Stomach smooth muscle (tissue), 2 donors: ENCODE results near the gene SORCS3.

Source experiments
- H3K27ac ChIP-seq: one replicate; pipeline ENCODE4 v1.7.0; 2013; ENCODE audit warnings: mild to moderate bottlenecking, low read length, inconsistent platforms
- H3K27me3 ChIP-seq, 2 donors: one replicate each; pipeline ENCODE4 v1.7.0; 2013; ENCODE audit warnings: low read length in 2 of 2; ENCODE audit not compliant: insufficient read depth in 2 of 2, control insufficient read depth in 1 of 2
- H3K36me3 ChIP-seq, 2 donors: one replicate each; pipeline ENCODE4 v1.7.0; 2013; ENCODE audit warnings: low read length in 2 of 2; ENCODE audit not compliant: control insufficient read depth in 2 of 2, insufficient read depth in 2 of 2
- H3K4me1 ChIP-seq: one replicate; pipeline ENCODE4 v1.7.0; 2013; ENCODE audit warnings: low read length; ENCODE audit not compliant: control insufficient read depth, insufficient read depth
- H3K4me3 ChIP-seq, 2 donors: one replicate each; pipeline ENCODE4 v1.7.0; 2013; ENCODE audit warnings: low read length in 2 of 2
- H3K9ac ChIP-seq, 2 donors: one replicate each; pipeline ENCODE4 v1.7.0; 2013; ENCODE audit warnings: low read length in 2 of 2, mild to moderate bottlenecking in 1 of 2
- H3K9me3 ChIP-seq, 2 donors: one replicate each; pipeline ENCODE4 v1.7.0; 2013; ENCODE audit warnings: low read length in 2 of 2; ENCODE audit not compliant: control insufficient read depth in 2 of 2
- donor health status: healthy.
- donor health status: Pancreatic carcinoma.

Gene SORCS3

GRCh38 chr10:104641187-104641936 is at the start of gene SORCS3:
Gene SORCS3 (plus strand): TSS chr10:104641290.
- no peaks in the 10 kb centered on the region for H3K36me3 ChIP-seq
- H3K27me3 ChIP-seq, result peaks cover 27 to 34% of the 10 kb centered on the region in 2 donors
- H3K9me3 ChIP-seq, result no peaks in the 10 kb centered on the region
- H3K9ac ChIP-seq, result no peak within 1 kb of the TSS
- H3K4me3 ChIP-seq, result peak within 1 kb of the TSS; percentile 46 to 55
- peaks cover 11% of the 10 kb centered on the region for H3K4me1 ChIP-seq
- H3K27ac ChIP-seq, result no peak within 1 kb of the TSS

DNA sequence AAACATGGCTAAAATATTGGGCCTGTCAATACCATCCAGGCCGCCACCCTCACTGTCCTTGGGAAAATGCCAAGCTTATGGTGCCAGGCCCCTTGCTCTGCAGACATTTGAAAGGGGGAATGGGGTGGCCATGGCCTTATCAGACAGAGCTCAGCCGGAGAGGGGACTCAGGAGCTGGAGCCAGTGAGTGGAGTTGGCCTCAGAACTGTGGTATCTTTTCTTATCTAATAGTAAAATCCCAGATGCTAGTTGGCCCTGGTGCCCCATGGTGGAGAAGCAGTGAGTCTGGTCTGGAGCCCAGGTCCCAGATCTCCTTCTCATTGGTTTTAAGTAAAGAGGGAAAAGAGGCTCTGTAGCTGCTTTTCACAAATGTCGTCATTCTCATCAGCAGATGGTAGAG is 49.6 kb upstream of the SORCS3 start:
- no peak overlapping the region for H3K9ac ChIP-seq
- H3K36me3 ChIP-seq, result no peaks in the 10 kb centered on the region
- H3K4me3 ChIP-seq, result no peak overlapping the region
- H3K9me3 ChIP-seq, result no peaks in the 10 kb centered on the region
- H3K4me1 ChIP-seq, result no peaks in the 10 kb centered on the region
- H3K27me3 ChIP-seq, result peaks cover 0 to 5% of the 10 kb centered on the region in 2 donors
- H3K27ac ChIP-seq, result no peak overlapping the region

GRCh38 chr10:104601166-104601565 is 39.9 kb upstream of the SORCS3 start:
- Histone ChIP-seq H3K36me3 (no peaks in the 10 kb centered on the region), H3K27me3 (no peaks in the 10 kb centered on the region), H3K9ac (no peak overlapping the region), H3K27ac (no peak overlapping the region), H3K4me3 (no peak overlapping the region), H3K4me1 (no peaks in the 10 kb centered on the region), H3K9me3 (no peaks in the 10 kb centered on the region)

DNA sequence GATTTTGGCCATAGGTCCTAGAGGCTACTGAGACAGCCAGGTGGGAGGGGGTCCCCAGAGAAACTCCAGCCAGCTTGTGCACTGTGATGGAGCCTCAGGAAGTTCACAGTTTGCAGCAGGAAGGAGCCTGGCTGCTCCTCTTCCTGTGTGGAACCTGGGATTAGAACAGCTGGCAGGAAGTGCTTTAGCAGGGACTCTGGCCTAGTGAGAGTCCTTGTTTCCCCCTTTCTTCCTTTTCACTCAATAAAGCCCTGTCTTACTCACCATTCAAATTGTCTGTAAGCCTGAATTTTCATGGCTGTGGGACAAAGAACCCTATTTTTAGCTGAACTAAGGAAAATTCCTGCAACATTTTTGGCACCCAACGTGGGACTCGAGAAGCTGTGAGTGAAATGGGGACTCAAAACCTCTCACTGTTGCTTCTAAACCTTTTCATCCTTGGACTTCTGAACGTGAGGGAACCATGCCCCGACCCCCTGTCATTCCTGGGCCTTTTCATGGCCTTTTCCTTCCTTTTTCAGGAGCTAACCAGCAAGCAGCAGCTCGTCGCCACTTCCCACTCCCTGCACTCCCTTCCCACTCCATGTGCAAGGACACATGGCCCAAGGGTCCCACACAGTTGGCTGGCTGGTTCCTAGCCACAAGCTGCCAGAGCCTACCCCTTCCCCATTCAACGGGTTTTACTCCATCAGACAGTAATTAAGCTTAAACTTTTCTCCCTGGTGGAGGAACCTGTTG is 32.8 kb upstream of the SORCS3 start:
- Histone ChIP-seq H3K36me3 (no peaks in the 10 kb centered on the region), H3K4me3 (no peak overlapping the region), H3K27ac (no peak overlapping the region), H3K9ac (no peak overlapping the region), H3K9me3 (no peaks in the 10 kb centered on the region), H3K4me1 (no peaks in the 10 kb centered on the region), H3K27me3 (no peaks in the 10 kb centered on the region)

GRCh38 chr10:104612571-104613205 is 28.4 kb upstream of the SORCS3 start:
- Histone ChIP-seq H3K9me3 (peaks cover 0 to 9% of the 10 kb centered on the region in 2 donors), H3K4me1 (no peaks in the 10 kb centered on the region), H3K27ac (no peak overlapping the region), H3K9ac (no peak overlapping the region), H3K4me3 (no peak overlapping the region), H3K27me3 (no peaks in the 10 kb centered on the region), H3K36me3 (no peaks in the 10 kb centered on the region)

- no peak overlapping the region for H3K4me3 ChIP-seq
- no peaks in the 10 kb centered on the region for H3K27me3 ChIP-seq
- H3K27ac ChIP-seq, result no peak overlapping the region
- no peaks in the 10 kb centered on the region for H3K36me3 ChIP-seq
- no peaks in the 10 kb centered on the region for H3K4me1 ChIP-seq
- H3K9ac ChIP-seq, result no peak overlapping the region
- H3K9me3 ChIP-seq, result peaks cover 0 to 9% of the 10 kb centered on the region in 2 donors
Measured at GRCh38 chr10:104613406-104613805, 27.7 kb upstream of the SORCS3 start.

- H3K36me3 ChIP-seq, result no peaks in the 10 kb centered on the region
- H3K4me3 ChIP-seq, result no peak overlapping the region
- H3K27ac ChIP-seq, result no peak overlapping the region
- H3K4me1 ChIP-seq, result no peaks in the 10 kb centered on the region
- H3K27me3 ChIP-seq, result no peaks in the 10 kb centered on the region
- peaks cover 0 to 9% of the 10 kb centered on the region in 2 donors for H3K9me3 ChIP-seq
- no peak overlapping the region for H3K9ac ChIP-seq
Measured at GRCh38 chr10:104614245-104614831, 26.8 kb upstream of the SORCS3 start.

- no peaks in the 10 kb centered on the region for H3K27me3 ChIP-seq
- peaks cover 0 to 9% of the 10 kb centered on the region in 2 donors for H3K9me3 ChIP-seq
- H3K4me1 ChIP-seq, result no peaks in the 10 kb centered on the region
Measured at GRCh38 chr10:104615136-104615535, 26.0 kb upstream of the SORCS3 start.

GRCh38 chr10:104617831-104618230 is 23.3 kb upstream of the SORCS3 start:
- no peaks in the 10 kb centered on the region for H3K27me3 ChIP-seq
- H3K4me3 ChIP-seq, result no peak overlapping the region
- H3K36me3 ChIP-seq, result no peaks in the 10 kb centered on the region
- no peak overlapping the region for H3K27ac ChIP-seq
- H3K4me1 ChIP-seq, result no peaks in the 10 kb centered on the region
- H3K9ac ChIP-seq, result no peak overlapping the region
- H3K9me3 ChIP-seq, result peaks cover 0 to 9% of the 10 kb centered on the region in 2 donors

More at GRCh38 chr10:104615136-104615535, 26.0 kb upstream of the SORCS3 start:
- Histone ChIP-seq H3K36me3 (no peaks in the 10 kb centered on the region), H3K27ac (no peak overlapping the region), H3K9ac (no peak overlapping the region), H3K4me3 (no peak overlapping the region)

DNA sequence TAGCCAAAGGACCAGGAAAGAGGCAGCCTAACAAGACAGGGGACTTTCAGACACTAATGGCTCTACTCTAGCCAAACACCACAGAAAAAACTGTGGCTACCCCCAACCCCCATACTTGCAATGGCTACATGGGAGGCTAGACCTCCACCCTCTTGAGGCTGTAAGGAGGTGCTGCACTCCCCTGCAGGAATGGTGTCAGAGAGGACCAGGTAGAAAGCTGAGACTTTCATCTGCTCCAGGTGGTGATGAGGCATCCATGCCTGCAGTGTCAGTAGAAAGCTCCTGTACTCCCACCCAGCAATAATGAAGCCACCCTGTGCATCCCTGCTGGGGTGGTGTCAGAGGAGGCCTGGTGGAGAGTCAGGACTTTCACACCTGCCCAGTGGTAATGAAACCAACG is 18.9 kb upstream of the SORCS3 start:
- H3K9me3 ChIP-seq, result peaks cover 0 to 3% of the 10 kb centered on the region in 2 donors

More for the DNA sequence above, 18.9 kb upstream of the SORCS3 start:
- H3K27ac ChIP-seq, result no peak overlapping the region
- H3K36me3 ChIP-seq, result no peaks in the 10 kb centered on the region
- H3K4me3 ChIP-seq, result no peak overlapping the region
- no peaks in the 10 kb centered on the region for H3K27me3 ChIP-seq
- H3K9ac ChIP-seq, result no peak overlapping the region
- no peaks in the 10 kb centered on the region for H3K4me1 ChIP-seq
